GM12874 (cell line): Measurements from ENCODE around the gene NUDC.

Source experiments
- TF ChIP-seq, protein P1 (sequence below): IDR thresholded peaks from 2 replicates; pipeline ENCODE4 v1.5.1; 2011; ENCODE audit warnings: low read depth, mild to moderate bottlenecking, control low read depth, low read length, moderate library complexity; ENCODE audit not compliant: insufficient read depth

Gene NUDC

DNA sequence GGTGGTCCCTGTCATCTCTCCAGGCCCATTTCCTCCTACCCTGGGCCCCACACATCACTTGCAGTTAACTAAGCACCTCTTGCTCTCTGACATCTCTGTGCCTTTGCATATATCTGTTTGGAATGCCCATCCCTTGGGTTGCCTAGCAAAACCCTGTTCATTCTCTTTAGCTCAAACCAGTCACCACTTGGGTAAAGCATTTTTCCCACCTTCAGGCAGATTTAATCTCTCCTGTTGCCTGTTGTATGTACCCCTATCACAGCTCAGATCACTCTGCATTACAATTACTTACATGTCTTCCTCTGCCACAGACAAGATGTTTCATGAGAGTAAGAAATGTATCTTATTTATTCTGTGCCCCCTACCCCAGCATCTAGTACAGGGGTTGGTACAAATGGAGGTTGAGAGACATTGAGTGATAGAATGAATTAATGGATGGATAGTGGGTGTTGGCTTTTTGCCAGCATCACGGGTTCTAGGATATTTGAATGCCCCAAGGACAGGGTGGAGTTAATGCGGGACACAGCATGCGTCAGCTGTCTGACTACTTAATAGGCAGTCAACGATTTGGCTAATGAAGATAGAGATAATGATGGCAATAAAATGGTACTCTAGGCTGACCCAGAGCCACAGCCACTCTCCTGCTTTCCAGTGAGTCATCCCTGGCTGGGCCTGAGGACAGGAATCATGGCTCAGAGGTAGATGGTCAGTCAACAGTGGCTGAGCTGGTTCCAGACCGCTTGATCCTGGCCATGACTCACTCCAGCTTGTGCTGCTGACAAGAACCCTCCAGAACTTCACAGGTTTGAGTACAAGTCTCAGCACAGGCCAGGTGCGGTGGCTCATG, 14.2 kb upstream of the NUDC start:
- TF ChIP-seq, protein P1, sequence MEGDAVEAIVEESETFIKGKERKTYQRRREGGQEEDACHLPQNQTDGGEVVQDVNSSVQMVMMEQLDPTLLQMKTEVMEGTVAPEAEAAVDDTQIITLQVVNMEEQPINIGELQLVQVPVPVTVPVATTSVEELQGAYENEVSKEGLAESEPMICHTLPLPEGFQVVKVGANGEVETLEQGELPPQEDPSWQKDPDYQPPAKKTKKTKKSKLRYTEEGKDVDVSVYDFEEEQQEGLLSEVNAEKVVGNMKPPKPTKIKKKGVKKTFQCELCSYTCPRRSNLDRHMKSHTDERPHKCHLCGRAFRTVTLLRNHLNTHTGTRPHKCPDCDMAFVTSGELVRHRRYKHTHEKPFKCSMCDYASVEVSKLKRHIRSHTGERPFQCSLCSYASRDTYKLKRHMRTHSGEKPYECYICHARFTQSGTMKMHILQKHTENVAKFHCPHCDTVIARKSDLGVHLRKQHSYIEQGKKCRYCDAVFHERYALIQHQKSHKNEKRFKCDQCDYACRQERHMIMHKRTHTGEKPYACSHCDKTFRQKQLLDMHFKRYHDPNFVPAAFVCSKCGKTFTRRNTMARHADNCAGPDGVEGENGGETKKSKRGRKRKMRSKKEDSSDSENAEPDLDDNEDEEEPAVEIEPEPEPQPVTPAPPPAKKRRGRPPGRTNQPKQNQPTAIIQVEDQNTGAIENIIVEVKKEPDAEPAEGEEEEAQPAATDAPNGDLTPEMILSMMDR, result no peak

DNA sequence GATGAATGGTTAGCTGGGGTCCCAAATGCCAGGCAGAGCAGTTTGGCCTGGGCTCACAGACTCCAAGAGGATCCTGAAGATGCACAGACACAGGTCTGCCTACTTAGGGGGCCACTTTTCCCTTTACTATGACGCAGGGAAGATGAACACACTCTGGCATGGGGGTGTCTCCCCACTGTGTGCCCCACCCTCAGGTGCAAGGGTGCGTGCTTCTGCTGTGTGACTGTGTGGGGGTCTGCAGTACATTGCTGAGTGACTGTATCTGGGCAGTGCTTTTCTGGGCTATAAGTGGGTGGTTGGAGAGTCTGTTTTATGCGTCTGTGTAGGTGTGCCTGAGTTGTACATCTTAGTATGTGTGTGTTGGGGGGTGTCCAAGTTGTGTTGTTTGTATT, 11.6 kb upstream of the NUDC start:
- TF ChIP-seq, protein P1, result no peak

DNA sequence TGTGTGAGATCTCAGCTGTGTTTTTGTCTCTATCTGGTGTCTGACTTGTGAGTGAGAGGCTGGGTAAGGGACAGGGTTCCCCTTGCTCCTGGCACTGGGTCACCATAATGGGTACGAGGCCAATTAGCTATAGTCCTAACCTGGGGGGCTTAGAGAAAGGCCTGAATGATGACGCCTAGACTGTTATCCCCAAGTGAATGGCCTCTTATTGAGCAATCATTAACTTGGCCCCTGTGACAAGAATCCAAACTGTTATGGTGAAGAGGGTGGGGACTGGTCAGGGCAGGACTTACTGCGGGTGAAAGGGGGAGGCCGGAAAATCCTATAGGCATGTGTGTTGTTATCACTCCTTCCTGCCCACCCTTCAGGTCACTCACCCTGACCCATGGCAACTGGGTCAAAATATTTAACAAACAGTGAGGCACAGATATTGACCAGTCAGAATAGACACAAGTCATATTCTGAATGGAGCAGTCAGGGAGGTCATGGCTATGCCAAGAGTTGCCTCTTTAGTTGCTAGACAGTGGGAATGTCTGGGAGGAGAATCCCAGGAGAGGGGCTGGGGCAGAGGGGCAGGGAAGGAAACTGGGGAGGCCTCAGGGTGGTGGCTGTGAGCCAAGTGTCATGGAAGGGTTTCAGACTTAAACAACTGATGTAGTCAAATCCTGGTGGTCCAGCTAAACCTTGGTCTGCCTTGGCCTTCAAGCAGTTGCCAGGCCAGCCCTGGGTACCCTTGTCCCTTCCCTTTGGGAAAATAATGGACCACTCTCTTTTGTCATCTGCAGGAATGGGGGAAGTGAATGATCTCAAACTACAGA, 11.0 kb upstream of the NUDC start:
- TF ChIP-seq, protein P1, result no peak

DNA sequence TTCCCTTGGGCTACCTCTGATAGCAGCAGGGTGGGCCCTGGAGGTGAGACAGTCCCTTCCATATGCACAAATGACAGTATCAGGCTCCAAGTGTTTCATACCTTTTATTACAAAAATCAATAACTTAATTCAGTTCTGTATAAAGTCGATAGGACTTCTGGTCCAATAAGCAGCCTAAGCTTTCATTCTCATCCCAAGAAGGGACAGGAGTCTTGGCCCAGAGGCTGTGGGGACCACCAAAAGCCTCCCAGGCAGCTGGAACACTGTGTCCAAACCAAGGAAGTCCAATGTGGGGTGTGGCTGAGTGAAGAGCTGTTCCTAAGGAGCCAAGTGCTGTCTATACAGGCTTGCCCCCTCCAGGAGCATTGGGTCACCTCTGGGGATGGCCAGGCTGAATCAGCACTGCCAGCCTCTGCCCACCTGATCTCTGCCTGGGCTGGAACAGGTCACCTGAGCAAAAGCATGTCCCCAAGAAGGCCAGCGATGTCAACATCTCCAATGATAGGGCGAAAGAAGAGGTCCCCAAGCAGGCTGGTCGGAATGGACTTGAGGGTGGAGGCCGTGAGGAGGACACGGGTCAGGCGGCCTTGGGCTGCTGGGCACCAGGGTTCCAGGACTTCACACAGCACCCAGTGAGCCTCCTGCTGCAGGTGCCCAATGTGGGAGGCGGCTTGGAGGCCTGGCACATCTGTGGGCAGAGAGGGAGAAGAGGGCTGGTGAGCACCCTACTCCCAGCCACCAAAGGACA, 10.0 kb upstream of the NUDC start:
- TF ChIP-seq, protein P1, result no peak

DNA sequence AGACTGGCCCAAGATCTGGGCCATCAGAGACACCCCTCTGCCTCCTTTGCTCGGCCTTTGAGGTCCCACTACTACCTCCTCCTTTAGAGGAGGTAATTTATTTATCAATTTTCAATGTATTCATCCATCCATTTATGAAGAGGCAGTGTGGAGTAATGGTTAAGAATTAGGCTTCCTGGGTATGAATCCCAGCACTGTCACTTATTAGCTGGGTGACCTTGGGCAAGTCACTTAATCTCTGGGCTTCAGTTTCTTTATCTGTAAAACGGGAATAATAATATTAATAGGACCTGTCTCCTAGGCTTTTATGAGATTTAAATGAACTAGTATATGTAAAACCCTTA, 9.4 kb upstream of the NUDC start:
- TF ChIP-seq, protein P1, result no peak

DNA sequence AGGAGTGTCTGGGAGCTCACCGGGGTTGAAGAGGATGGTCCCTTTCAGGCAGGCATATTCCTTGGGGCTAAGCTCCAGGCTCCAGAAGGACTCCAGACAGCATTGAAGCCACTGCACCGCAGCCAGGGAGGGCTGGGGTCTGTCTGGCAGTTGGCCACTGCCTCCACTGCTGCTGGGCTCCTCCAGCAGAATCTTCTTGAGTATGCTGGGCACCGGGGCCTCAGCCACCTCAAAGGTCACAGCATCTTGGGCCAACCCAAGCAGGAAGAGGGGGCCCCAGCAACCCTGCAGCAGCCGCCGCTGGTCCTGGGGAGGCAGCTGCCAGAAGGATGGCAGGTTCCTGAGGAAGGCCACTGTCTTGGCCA, 8.2 kb upstream of the NUDC start:
- TF ChIP-seq, protein P1, result no peak
